Measurements from ENCODE around the gene QSOX2. TPM values are rescaled to one million over a fixed set of nuclear protein-coding genes. Genes with fewer than 3 reads are reported as not detected.

Gene QSOX2
- total and polyA plus RNA-seq, 4 donors, result 0.79 to 12.7 (median 4.3) TPM

- no peak overlapping the region for H3K4me3 ChIP-seq (ENCODE audit: low read depth in 1 of 3, low read length in 3 of 3)
- no peaks in the 10 kb centered on the region for H3K4me1 ChIP-seq (ENCODE audit: control insufficient read depth in 4 of 4, insufficient read depth in 4 of 4, low read length in 3 of 4)
- H3K36me3 ChIP-seq (ENCODE audit: control insufficient read depth in 4 of 4, insufficient read depth in 3 of 4, low read depth in 1 of 4, low read length in 3 of 4), result peaks cover 0 to 6% (median 0%) of the 10 kb centered on the region in 4 donors
Observed at GRCh38 chr9:136238342-136238732, 7.3 kb downstream of the QSOX2 start.

More at GRCh38 chr9:136238342-136238732, 7.3 kb downstream of the QSOX2 start:
- no peak for TF ChIP-seq ATF3 (IDR thresholded peaks at IDR 0.05)
- TF ChIP-seq ZBTB33 (IDR thresholded peaks at IDR 0.05), result no peak
- TF ChIP-seq CTCF (IDR thresholded peaks at IDR 0.05; ENCODE audit: low read depth, low read length, missing input control), result no peak
- no peak for TF ChIP-seq JUND (IDR thresholded peaks at IDR 0.05)
- no peak for TF ChIP-seq RAD21 (IDR thresholded peaks at IDR 0.05)
- no peak for TF ChIP-seq HNF4G (IDR thresholded peaks at IDR 0.05)
- TF ChIP-seq FOXA2 (IDR thresholded peaks at IDR 0.05), result no peak
- TF ChIP-seq HNF4A (conservative IDR thresholded peaks at IDR 0.05), result no peak
- no peak for TF ChIP-seq TAF1 (conservative IDR thresholded peaks at IDR 0.05)
- no peak for TF ChIP-seq NR2F2 (IDR thresholded peaks at IDR 0.05)
- TF ChIP-seq EGR1 (IDR thresholded peaks at IDR 0.05; ENCODE audit: low read depth in 2 of 2), result no peak
- TF ChIP-seq GABPA (IDR thresholded peaks at IDR 0.05 in 1 of 2, conservative IDR thresholded peaks at IDR 0.05 in 1 of 2), result no peak
- no peak for TF ChIP-seq SP1 (IDR thresholded peaks at IDR 0.05)
- TF ChIP-seq MAX (IDR thresholded peaks at IDR 0.05), result no peak
- no peak for TF ChIP-seq FOXA1 (IDR thresholded peaks at IDR 0.05)
- no peak for TF ChIP-seq YY1 (IDR thresholded peaks at IDR 0.05)
- TF ChIP-seq RXRA (IDR thresholded peaks at IDR 0.05), result no peak
- no peak for TF ChIP-seq REST (IDR thresholded peaks at IDR 0.05)
- DNase-seq (ENCODE audit: low spot score), result no peak
- WGBS, result 92% methylated on average over 12 of the region's 12 CpGs
- Histone ChIP-seq H3K27me3 (ENCODE audit: control insufficient read depth in 4 of 4, insufficient read depth in 4 of 4, low read length in 3 of 4) (no peaks in the 10 kb centered on the region), H3K27ac (ENCODE audit: low read depth in 1 of 2, low read length in 2 of 2) (no peak overlapping the region), H3K9me3 (ENCODE audit: control insufficient read depth in 4 of 4, low read length in 3 of 4) (no peaks in the 10 kb centered on the region), H3K9ac (ENCODE audit: low read depth in 1 of 2, low read length in 2 of 2) (no peak overlapping the region)

All from liver (tissue), 9 donors.